ENCODE results near the gene INHBE.
"Not testable (repeated sequence)": the region's sequence is repeated elsewhere in the genome, so short reads cannot be mapped to it uniquely, and the experiment has no call there.

Gene INHBE

DNA sequence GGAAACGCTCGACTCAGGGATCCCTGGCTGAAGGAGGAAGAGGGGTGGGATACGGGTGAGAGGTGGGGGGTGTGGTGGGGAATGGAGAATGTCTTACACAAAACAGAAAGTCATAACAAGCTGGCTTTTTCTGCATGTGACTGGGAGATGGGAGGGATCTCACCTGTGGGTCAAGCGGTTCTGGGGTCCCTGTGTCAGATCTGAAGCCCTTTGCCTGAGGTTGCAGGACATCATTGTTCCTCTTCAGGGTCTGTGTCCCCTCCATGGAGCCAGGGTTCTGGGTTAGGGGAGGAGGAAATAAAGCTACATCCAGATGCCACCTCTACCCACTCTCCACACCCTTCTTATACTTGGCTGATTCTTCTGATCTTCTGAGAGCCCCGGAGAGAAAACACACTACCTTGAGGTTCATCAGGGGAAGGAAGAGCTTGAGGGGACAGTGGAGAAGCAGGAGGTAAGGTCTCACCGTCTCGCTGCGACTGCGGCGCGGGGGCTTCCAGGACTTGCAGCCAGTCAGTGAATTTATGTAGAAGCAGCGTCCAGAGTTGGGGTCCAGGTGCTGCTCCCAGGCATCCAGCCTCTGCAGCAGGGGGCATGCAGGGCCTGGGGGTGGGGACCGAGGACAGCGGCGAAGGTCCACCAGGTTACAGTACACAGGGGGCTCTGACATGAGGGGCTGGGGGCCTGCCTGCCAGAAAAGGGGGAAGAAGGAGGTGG, 22.0 kb downstream of the INHBE start:
- no peak for FAIRE-seq

DNA sequence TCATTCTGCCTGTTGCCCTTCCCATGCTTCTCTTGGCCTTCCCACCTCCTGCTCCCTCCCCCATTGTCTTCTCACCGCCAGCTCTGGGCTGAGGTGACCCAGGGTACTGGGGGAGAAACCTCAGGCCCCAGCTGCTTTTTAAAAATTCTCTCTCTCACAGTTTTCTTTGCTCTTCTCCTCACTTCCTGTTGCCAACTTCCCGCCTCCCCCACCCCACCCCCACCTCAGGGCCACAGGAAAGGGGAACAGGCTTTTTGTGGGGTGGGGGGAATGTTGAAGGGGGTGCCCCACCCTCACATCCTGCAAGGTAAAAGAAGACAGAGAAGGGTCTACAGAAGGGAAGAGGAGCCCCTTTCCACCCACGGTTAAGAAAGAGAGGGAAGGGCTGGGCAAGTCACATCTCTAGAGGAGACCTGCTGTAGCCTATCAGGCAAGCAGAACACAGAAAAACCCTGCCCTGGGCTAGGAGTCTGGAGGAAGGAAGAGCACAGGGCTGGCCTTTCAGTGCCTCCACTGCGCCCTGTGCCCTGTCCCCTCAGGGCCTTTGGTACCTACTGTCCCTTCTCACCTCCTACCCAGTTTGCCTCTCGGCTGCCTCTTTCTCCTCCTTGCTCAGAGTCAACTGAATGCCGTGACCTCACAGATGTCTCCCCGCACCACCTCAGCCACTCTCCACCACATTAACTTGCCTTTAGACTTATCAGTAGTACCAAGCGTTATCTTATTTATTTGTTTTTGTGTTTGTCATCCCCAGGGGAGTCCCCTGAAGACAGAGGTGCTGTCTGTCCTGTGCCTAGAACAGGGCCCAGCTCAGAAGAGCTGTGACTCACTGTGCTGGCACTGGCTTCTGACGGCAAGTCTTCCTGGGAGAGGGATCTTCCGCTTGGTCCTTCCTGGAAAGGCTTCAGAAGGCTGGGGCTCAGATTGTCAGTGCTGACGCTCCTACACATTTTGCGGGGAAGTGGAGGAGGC, 22.9 kb downstream of the INHBE start:
- FAIRE-seq = no peak

DNA sequence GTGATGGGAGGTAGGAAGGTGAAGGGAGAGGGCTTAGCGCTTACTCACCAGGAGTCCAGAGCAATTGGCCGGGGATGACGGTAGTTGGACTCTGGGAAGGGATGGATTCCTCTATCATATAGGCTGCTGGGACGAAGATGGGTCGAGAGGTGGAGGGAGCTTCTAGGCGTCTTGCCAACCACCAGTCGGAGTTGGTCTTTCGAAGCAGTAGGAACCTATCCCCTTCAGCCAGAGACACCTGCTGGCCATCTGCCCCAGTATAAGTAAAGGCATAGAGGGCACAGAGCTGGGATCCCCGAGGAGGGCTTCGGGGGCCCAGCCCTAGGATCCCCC, 23.9 kb downstream of the INHBE start:
- FAIRE-seq = no peak

DNA sequence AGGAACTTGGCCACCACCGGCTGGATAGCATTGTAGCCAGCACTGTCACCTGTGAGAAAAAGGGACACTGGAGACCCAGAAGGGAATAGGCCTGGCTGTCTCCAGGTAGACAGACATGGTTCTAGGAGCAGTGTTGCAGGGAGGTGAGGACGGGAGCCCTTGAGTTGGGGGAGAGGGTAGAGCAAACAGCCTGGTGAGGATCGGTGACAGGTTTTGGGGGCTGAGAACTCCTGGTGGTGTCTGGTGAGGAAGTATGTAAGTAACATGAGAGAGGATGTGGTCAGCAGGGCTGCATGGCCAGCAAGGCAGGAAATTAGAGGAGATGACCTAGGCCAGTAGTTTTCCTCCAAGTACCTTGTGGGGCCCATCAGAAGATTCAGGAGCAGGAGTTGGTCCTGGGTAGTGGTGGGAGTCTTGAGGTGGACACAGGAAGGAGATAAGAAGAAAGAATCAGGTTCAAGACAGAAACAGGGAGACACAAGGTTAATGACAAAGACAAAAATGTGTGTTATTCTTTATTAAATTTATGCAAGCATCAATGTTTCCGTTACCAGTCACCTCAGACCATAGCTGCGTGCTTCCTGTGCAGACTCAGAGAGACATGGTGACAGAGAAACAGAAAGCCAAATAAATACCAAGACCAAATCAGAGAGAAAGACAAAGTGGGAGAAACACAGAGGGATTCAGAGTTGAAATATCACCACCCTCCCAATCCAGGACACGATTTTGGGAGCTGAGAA, 24.4 kb downstream of the INHBE start, which contains the start of gene ARHGAP9:
Gene ARHGAP9 (minus strand): TSS at position 491 of the 740 bp plus-strand sequence. CDS start 460 bp downstream, at position 31.
- FAIRE-seq = no peak

DNA sequence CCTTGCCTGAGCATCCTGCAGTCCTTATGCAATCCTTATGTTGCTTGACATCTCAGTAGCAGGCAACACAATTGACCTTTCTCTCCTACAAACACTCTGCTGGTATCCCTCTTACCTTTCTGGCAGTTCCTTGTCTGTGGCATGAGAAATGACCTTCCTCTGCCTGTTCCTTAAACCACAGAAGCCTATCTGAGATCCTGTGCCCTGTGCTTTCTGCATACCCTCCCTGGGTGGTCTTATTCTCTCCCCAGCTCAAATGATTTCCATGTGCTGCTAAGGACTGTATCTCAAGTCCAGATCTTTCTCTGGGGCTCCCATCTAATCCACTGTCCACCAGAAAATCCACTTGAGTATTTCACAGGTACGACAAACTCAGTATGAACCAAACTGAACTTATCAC, 26.6 kb downstream of the INHBE start:
- FAIRE-seq = no peak

DNA sequence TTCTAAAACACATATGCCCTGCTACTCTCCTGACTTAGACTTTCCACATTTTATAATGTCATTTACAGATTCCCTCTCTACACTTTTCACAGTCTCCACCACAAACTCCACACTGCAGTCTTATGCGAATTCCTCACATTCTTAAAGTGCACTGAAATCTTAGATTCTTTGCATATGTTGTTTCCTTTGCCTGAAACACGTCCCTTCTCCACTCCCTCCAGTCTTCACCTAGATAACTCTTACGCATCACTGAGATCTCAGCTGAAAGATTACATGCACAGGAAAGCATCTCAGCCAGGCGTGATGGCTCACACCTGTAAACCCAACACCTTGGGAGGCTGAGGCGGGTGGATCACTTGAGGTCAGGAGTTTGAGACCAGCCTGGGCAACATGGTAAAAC, 28.4 kb downstream of the INHBE start:
- FAIRE-seq = no peak

DNA sequence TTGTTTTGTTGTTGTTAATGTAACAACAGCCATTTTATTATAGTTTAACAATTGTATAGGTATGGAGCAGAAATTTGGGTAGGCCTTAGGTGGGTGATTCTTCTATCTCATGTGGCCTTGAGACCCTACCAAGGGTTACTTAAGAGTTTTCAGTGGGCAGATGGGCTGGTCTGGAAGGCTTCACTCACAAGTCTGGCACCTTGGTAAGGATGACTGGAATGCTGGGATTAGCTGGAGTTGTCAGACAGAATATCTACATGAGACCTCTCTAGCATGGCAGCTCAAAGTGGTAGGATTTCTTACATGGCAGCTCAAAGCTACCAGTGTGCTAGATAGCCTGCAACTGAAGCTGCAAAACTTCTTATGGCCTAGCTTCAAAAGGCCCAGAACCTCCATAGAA, 30.6 kb downstream of the INHBE start:
- no peak for FAIRE-seq

DNA sequence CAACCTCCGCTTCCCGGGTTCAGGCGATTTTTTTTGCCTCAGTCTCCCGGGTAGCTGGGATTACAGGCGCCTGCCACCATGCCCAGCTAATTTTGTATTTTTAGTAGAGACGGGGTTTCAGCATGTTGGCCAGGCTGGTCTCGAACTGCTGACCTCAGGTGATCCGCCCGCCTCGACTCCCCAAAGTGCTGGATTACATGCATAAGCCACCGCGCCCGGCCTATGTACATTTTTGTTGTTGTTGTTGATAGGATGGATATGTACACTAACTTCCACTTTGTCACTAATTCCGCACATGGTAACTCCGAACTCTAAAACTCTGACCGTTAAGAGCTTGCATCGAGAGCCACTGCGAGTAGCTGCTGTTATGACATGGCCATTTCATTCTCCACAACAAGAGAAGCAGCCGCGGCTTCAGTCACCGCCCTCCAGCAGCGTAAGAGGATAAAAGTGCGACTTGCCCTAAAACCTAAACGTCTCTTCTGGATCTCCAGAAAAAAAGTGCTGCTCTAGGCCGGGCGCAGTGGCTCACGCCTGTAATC, 32.0 kb downstream of the INHBE start:
- no peak for FAIRE-seq

DNA sequence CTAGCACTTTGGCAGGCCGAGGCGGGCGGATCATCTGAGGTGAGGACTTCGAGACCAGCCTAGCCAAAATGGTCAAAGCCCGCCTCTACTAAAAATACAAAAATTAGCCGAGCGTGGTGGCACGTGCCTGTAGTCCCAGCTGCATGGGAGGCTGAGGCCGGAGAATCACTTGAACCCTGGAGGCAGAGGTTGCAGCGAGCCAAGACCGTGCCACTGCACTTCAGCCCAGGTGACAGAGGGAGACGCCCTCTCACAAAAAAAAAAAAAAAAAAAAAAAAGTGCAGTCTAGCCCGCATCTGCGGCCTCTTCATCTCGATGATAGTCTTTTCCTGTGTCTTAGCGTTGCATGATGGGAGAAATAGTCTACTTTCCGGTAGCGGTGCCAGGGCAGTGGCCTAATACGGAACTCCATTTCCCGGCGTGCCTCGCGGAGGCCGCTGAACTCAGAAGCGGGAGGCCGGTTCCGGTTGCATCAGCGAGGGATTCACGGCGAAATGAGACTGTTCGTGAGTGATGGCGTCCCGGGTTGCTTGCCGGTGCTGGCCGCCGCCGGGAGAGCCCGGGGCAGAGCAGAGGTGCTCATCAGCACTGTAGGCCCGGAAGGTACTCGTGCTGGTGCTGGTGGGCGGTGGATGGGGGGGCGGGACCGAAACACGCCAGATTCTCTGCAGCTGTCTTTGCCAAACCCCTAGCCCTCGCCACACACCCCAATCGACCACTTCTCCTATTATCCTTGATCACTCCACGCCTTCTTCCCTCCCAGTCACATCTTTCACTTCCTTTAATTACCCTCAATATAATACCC, 32.7 kb downstream of the INHBE start, which contains the start of gene MARS1:
Gene MARS1 (plus strand): TSS at position 472 of the 805 bp plus-strand sequence. CDS start 23 bp downstream, at position 495.
- peak; percentile 86 for FAIRE-seq

DNA sequence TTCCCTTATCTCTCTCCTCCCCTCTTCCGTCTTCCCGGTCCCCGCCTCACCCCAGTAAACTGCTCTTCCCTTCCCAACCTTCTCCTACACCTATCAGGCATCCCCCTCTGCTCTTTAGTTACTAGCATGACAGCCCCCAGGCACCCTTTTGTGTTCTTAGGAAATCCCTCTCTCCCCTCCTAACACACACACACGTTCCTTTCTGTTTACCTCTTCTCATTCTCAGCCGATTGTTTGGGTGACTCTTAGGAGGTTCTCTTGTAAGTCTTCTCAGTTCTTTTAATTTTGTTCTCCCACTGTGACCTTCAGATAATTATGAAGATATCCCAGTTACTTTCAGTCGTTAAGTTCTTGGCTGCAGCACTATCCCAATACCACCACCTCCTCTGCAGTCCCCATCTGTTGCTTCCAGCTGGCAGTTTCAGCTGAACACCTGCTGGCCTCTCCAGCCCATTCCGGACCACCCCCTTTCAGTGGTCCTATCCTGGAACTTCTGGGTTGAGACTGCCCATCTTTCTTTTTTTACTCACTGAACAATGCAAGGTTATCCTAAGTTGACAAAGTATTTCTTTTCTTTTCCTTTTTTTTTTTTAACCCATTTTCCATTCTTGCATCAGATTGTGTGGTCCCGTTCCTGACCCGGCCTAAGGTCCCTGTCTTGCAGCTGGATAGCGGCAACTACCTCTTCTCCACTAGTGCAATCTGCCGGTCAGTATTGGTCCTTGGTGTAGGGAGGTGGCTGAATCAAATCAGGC, 33.5 kb downstream of the INHBE start:
- FAIRE-seq = no peak

DNA sequence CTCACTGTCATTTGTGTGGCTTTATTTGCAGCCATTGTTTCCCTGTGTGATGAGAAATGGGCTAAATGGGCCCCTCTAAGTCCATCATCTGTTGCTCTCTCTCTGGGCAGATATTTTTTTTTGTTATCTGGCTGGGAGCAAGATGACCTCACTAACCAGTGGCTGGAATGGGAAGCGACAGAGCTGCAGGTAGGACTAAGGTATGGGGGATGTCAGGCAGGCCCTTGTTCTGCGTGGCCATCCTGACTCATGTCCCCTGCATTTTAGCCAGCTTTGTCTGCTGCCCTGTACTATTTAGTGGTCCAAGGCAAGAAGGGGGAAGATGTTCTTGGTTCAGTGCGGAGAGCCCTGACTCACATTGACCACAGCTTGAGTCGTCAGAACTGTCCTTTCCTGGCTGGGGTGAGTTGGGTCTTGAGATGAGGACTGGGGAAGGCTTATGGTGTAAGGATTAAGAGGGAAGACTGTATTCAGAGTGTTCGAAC, 34.1 kb downstream of the INHBE start:
- no peak for FAIRE-seq

DNA sequence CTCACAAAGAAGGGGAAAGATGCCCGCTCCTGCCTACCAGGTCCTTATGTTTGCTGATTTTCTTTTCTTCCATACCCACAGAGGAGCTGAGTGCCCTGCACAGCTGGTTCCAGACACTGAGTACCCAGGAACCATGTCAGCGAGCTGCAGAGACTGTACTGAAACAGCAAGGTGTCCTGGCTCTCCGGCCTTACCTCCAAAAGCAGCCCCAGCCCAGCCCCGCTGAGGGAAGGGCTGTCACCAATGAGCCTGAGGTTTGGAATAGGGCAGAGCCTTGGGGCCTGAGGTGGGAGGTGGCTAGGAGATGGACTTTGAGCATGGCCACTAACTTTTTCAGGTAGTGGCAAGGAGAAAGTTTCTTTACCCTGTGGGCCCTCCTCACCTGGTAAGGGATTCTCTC, 35.0 kb downstream of the INHBE start:
- no peak for FAIRE-seq

DNA sequence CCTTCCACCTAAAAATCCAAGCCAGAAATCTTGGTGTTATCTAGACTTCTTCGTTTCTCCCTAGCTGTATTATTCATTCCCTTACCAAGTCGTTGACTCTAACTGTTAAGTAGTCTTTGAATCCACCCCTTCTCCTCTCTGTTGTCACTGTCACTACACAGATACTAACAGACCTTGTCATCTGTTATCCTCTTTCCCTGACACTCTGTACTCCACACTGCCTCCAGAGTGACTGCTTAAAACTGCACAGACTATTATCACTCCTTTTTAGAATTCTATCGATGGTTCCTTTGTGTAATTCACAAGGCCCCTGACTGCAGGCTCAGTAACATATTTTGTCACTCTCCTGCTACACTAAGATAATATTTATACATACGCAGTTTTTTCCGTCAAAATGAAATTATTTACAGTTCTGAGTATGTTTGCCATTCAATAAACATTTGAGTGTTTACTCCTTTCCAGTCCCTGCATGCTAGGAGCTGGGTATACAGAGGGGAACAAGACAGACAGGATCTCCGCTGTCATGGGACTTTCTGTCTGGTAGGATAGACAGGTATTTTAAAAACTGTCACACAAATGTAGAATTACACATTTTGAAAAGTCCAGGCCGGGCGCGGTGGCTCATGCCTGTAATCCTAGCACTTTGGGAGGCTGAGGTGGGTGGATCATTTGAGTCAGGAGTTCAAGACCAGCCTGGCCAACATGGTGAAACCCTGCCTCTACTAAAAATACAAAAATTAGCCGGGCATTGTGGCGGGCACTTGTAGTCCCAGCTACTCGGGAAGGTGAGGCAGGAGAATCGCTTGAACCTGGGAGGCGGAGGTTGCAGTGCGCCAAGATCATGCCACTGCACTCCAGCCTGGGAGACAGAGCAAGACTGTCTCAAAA, 36.5 kb downstream of the INHBE start:
- FAIRE-seq = no peak

DNA sequence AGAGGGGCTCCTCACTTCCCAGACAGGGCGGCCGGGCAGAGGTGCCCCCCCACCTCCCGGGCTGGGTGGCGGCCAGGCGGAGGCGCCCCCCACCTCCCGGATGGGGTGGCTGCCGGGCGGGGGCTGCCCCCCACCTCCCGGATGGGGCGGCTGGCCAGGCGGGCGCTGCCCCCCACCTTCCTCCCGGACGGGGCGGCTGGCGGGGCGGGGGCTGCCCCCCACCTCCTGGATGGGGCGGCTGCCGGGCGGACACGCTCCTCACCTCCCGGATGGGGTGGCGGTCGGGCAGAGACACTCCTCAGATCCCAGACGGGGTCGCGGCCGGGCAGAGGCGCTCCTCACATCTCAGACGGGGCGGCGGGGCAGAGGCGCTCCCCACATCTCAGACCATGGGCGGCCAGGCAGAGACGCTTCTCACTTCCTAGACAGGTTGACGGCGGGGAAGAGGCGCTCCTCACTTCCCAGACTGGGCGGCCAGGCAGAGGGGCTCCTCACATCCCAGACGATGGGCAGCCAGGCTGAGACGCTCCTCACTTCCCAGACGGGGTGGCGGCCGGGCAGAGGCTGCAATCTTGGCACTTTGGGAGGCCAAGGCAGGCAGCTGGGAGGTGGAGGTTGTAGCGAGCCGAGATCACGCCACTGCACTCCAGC, 40.1 kb downstream of the INHBE start:
- FAIRE-seq = not testable (repeated sequence)

DNA sequence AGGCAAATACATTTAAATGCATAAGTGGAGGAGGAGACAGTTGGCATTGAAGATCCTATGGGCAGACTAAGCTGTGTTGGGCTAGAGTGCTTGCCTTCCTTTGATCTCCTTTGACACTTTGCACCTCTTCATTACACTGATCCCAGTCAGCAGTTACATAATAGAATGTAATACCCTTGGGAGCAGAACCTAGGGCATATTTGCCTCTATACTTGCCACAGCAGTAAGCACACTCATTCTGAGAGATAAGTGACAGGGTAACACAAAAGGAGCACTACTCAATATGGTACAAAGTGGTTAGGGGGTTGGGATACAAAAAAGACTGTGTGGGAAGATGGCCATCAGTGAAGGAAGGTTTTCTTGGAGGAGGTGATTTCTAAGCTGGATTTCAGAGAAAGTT, 41.7 kb downstream of the INHBE start:
- no peak for FAIRE-seq

DNA sequence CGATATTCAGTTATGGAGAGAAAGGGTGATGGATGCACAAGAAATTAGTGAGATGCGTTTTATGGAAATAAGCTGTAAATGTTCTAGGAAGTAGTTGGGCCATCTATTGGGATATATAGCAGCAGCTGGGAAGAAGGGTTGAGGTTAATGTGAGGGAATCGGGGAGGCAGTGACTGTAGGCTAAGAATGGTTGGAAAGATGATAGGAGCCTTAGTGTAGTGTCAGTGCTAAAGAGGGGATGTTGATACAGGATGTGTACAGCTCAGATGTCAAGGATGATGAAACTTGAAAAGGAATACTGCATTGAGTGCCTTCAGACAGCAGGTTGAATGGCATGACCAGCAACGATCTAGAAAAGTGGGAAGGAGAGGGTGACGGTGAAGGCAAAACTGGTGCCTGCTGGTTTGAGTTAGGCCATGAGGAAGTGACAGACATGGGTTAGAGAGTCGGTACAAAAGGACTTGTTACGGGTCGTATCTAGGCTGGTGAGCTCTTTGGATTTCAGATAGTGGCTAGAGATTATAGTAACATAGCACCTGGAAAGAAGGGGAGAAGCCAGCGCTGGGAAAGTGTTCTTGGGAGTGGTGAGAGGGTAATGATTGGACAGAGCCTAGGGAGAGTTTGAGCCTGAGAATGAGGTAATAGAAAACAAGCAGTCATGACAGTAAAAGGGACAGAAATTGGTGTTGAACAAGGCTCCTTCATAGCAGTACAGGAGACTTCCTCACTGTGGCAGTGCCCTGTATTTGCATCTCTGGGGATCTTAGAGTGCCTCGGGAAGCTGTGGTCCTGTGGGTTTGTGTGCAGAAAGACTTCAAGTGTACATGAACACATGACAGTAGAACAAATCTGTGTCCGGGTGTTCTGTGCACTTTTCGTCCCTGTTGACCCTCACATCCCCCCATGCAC, 42.4 kb downstream of the INHBE start:
- no peak for FAIRE-seq

DNA sequence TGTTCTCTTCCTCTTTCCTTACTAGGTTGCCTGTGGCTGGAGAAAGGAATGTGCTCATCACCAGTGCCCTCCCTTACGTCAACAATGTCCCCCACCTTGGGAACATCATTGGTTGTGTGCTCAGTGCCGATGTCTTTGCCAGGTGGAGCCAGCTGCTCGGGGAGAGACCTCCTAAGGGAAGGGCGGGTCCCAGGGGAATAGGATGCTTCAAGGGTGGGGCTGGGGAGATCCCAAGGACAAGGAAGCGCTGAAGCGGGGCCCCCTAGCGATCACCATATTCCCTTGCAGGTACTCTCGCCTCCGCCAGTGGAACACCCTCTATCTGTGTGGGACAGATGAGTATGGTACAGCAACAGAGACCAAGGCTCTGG, 43.0 kb downstream of the INHBE start:
- FAIRE-seq = no peak

DNA sequence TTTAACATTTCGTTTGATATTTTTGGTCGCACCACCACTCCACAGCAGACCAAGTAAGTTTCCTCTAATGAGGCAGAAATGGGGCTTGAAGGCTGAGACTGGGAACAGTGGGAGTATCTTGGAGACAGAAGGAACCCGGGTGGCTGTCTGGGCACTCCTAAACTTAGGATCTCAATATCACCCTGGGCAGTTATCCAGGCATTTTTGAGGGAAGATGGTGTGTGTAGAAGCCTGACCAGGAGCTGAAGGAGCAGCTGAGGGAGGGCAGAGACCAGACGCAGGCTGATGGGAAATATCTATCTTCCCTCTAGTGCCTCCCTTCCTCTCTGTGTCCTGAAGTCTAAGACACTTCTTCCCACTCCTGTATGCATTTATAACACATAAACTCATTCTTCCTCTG, 43.5 kb downstream of the INHBE start:
- FAIRE-seq = no peak
